Measurements from ENCODE around the gene C3orf20. TPM values are rescaled to one million over a fixed set of nuclear protein-coding genes. Genes with fewer than 3 reads are reported as not detected.

The C3orf20 gene
- total RNA-seq, 1 experiment from 2014 or later = not detected

DNA sequence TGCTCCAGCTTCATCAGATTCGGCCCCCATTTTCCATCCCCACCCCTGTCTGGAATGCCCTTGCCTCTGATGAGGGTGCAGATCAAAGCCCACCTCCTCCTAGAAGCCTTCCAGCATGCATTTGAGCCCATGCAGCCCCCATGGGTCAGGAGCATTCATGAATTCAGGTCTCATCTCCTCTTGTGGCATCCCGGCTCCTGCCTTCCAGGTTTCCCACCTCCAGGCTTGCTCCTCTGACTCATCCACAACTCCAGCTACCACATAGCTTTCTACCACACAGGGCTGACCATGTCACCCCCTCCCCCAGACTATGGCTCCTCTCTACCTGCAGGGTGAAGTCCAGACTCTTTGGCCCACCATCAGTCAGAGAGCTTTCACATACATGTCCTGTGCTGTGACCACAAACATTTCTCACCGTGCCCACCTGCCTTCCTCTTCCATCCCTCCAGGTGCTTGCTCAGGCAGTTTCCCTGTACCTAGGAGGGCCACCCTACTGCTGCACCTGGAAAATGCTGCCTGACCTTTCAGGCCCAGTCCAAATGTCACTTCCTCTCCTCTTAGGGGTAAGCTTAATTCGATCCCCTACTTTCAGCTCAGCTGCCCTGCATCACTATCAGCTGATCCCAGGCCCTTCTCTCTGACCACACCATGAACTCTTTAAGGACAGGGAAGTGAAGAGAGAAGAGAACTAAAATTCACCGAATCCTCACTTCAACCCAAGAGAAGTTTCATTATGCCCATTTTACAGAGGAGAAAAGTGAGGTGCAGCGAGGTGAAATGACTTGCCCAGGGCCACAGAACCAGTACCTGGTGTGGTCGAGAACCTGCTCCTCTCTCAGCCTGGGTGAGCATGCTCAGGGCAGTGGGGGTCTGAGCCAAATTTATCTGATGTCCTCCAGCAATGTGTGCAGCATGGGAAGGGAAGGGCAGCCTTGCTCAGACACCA, 130.2 kb downstream of the C3orf20 start (continued):
- TF ChIP-seq E2F4 (CRISPR knock-in tag; IDR thresholded peaks at IDR 0.05; ENCODE audit: borderline replicate concordance, low read depth) = no peak

DNA sequence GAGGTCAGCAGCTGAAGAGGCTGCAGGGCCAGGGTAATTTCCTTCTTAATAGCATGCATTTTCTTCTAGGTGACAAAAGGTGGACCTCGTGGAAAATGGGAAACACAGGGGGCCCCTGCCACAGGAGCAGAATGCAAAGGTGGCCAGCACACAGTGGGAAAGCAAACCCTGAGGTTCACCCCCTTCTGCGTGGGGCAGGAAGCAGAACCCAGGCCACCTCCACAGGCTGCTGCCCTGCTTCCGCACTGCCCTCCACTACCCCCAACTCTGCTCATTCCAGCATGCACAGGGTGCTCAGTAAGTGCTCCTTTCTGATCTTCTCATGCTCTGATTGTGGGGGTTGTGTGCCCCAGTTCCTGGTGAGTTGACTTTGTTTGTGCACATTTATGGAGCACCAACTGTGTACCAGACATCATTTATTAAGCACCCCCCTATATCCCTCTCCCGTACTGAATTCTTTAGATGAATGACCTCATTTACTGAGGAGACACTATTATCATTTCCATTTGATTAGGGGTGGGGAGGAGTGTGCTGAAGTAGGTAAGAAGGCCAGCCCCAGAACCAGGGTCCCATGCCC, 131.1 kb downstream of the C3orf20 start:
- CTCF ChIA-PET = no interaction called here

DNA sequence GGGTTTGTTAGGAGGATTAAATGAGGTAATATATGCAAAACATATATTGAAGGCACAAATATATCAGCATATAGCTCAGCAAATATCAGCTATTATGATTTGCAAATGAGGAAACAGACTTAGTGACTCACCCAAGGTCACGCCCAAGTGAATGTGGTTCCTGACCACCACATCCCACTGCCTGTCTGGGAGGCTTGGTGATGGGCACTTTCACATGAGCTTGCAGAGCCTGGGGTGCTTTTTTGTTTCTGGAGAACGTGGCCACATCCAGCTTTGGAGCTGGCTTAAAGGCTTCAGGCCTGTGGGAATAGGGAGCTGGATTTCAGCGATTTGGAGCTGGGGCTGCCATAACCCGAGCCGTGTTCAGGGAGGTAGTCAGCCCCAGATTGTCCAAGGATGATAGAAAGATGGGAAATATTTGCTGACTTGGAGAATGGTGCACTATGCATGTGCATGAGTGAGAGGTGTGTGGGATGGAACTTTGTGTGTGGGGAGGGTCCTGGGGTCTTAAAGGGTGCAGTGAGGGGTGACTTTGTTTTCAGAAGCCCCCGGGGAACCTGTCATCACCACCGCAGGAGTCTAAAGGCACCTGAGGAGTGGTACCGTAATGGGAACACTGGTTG, 131.8 kb downstream of the C3orf20 start:
- H3K36me3 Mint-ChIP-seq = no peaks in the 10 kb centered on the region
- ATAC-seq (no peak), DNase-seq (ENCODE audit: low spot score) (no peak)
- POLR2A ChIA-PET = no interaction called here
- no peak overlapping the region for H3K4me3 Mint-ChIP-seq
- H3K4me1 Mint-ChIP-seq = peaks cover 27% of the 10 kb centered on the region
- no peaks in the 10 kb centered on the region for H3K9me3 Mint-ChIP-seq
- CTCF ChIA-PET = no interaction called here
- peaks cover 43% of the 10 kb centered on the region for H3K27me3 Mint-ChIP-seq (ENCODE audit: low read depth)
- H3K27ac Mint-ChIP-seq = no peak overlapping the region
- TF ChIP-seq ATF6 (CRISPR knock-in tag; IDR thresholded peaks at IDR 0.05) (no peak), ZNF423 (CRISPR knock-in tag; IDR thresholded peaks at IDR 0.05) (no peak), NFYB (CRISPR knock-in tag; conservative IDR thresholded peaks at IDR 0.05; ENCODE audit: low read depth) (no peak), MAX (CRISPR knock-in tag; IDR thresholded peaks at IDR 0.05) (no peak), CDX4 (CRISPR knock-in tag; IDR thresholded peaks at IDR 0.05; ENCODE audit: borderline replicate concordance) (no peak), ZBTB21 (CRISPR knock-in tag; IDR thresholded peaks at IDR 0.05; ENCODE audit: borderline replicate concordance) (no peak), E2F4 (CRISPR knock-in tag; IDR thresholded peaks at IDR 0.05; ENCODE audit: borderline replicate concordance, low read depth) (no peak), TEAD4 (CRISPR knock-in tag; IDR thresholded peaks at IDR 0.05) (no peak), GABPB1 (CRISPR knock-in tag; IDR thresholded peaks at IDR 0.05) (no peak), SMAD4 (CRISPR knock-in tag; IDR thresholded peaks at IDR 0.05) (no peak), ZNF121 (CRISPR knock-in tag; IDR thresholded peaks at IDR 0.05) (no peak)
- TF ChIP-seq, protein P1, sequence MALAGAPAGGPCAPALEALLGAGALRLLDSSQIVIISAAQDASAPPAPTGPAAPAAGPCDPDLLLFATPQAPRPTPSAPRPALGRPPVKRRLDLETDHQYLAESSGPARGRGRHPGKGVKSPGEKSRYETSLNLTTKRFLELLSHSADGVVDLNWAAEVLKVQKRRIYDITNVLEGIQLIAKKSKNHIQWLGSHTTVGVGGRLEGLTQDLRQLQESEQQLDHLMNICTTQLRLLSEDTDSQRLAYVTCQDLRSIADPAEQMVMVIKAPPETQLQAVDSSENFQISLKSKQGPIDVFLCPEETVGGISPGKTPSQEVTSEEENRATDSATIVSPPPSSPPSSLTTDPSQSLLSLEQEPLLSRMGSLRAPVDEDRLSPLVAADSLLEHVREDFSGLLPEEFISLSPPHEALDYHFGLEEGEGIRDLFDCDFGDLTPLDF (CRISPR knock-in tag; IDR thresholded peaks at IDR 0.05) = no peak
- TF ChIP-seq, protein P2, sequence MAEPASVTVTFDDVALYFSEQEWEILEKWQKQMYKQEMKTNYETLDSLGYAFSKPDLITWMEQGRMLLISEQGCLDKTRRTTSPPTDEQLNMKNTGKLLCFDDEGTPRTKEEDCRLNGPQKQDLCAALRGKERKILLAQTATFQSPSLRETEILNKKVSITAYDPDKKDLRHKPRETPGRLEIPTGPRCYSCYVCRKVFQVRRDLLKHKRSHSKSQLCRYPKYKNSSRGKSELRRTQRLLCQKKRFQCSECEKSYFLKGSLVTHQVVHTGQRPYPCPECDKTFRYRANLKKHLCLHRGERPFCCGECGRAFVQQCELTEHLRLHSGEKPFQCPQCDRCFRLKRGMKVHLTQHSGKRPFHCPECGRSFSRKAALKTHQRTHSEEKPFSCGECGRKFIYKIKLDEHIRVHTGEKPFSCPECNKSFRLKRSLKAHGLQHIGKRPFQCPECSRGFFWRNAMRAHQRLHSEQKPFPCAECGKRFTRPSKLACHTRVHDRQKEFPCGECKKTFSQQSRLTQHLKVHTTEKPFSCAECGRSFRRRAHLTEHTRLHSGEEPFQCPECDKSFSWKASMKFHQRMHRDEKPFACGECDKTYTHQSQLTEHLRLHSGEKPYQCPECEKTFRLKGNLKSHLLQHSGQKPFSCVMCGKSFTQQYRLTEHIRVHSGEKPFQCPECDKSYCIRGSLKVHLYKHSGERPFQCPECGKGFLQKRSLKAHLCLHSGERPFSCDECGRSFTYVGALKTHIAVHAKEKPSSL (CRISPR knock-in tag; conservative IDR thresholded peaks at IDR 0.05) = no peak

More for the DNA sequence above, 131.1 kb downstream of the C3orf20 start:
- no peak for DNase-seq (ENCODE audit: low spot score)
- peaks cover 36% of the 10 kb centered on the region for H3K27me3 Mint-ChIP-seq (ENCODE audit: low read depth)
- H3K4me3 Mint-ChIP-seq = no peak overlapping the region
- H3K27ac Mint-ChIP-seq = no peak overlapping the region
- H3K4me1 Mint-ChIP-seq = peaks cover 25% of the 10 kb centered on the region
- ATAC-seq = no peak
- no peaks in the 10 kb centered on the region for H3K9me3 Mint-ChIP-seq
- no peaks in the 10 kb centered on the region for H3K36me3 Mint-ChIP-seq
- POLR2A ChIA-PET = no interaction called here
- TF ChIP-seq MXD4 (CRISPR knock-in tag; IDR thresholded peaks at IDR 0.05; ENCODE audit: borderline replicate concordance) (no peak), CDX4 (CRISPR knock-in tag; IDR thresholded peaks at IDR 0.05; ENCODE audit: borderline replicate concordance) (no peak), GRHL2 (CRISPR knock-in tag; IDR thresholded peaks at IDR 0.05; ENCODE audit: insufficient replicate concordance, severe bottlenecking) (no peak), SOX15 (CRISPR knock-in tag; IDR thresholded peaks at IDR 0.05) (no peak), ATF1 (CRISPR knock-in tag; IDR thresholded peaks at IDR 0.05) (no peak), NFATC4 (CRISPR knock-in tag; IDR thresholded peaks at IDR 0.05) (no peak), ATF3 (CRISPR knock-in tag; conservative IDR thresholded peaks at IDR 0.05) (no peak)

All from WTC11 (cell line).